HG02938 (cell line): ENCODE data around the gene MED20.
A peak's percentile ranks its signal among the peaks of the same experiment; 100 is the strongest.

Source experiments
- ATAC-seq: cut with Tn5 transposase; IDR thresholded peaks from one replicate; pipeline ENCODE4 v1.9.1; 2021; ENCODE audit warnings: mild to moderate bottlenecking, moderate library complexity; ENCODE audit not compliant: unreplicated experiment

Gene MED20

GRCh38 chr6:41941280-41942066 is 20.5 kb upstream of the MED20 start, which contains the start of gene CCND3:
TSS of gene CCND3 (minus strand) at chr6:41941808. CDS start at chr6:41941649, 159 bp downstream.
- peak; percentile 85 for ATAC-seq

- ATAC-seq = no peak
Measured at GRCh38 chr6:41940759-41941279, 19.9 kb upstream of the MED20 start.

- ATAC-seq = no peak
Measured at GRCh38 chr6:41939848-41940758, 19.2 kb upstream of the MED20 start.

- ATAC-seq = no peak
Measured at GRCh38 chr6:41939176-41939847, 18.4 kb upstream of the MED20 start.

GRCh38 chr6:41938590-41939175 is 17.7 kb upstream of the MED20 start:
- ATAC-seq = no peak

- no peak for ATAC-seq
Measured at GRCh38 chr6:41937861-41938574, 17.1 kb upstream of the MED20 start.

- ATAC-seq = no peak
Measured at GRCh38 chr6:41937472-41937860, 16.5 kb upstream of the MED20 start.

- ATAC-seq = peak; percentile 45
Measured at GRCh38 chr6:41936073-41936837, 15.3 kb upstream of the MED20 start.

GRCh38 chr6:41935685-41936072 is 14.7 kb upstream of the MED20 start:
- ATAC-seq = no peak

- ATAC-seq = no peak
Measured at GRCh38 chr6:41935193-41935574, 14.2 kb upstream of the MED20 start.

- no peak for ATAC-seq
Measured at GRCh38 chr6:41934278-41935192, 13.6 kb upstream of the MED20 start.

- ATAC-seq = no peak
Measured at GRCh38 chr6:41932378-41932777, 11.4 kb upstream of the MED20 start.

GRCh38 chr6:41931792-41932191 is 10.9 kb upstream of the MED20 start:
- no peak for ATAC-seq

GRCh38 chr6:41929924-41930323 is 9.0 kb upstream of the MED20 start:
- no peak for ATAC-seq

GRCh38 chr6:41927253-41927652 is 6.3 kb upstream of the MED20 start:
- ATAC-seq = no peak

GRCh38 chr6:41922154-41922553 is 1.2 kb upstream of the MED20 start:
- ATAC-seq = no peak

GRCh38 chr6:41921712-41921998 is 716 bp upstream of the MED20 start:
- ATAC-seq = no peak

- ATAC-seq = no peak
Measured at GRCh38 chr6:41917528-41917927, 3.4 kb downstream of the MED20 start.
